AG08396 (cell line): ENCODE data around the gene ITIH3.

Experiments used
- DNase-seq: peaks from one replicate; pipeline ENCODE4 v3.0.0; 2012; ENCODE audit warnings: low spot score, mixed read lengths

ITIH3 gene

GRCh38 chr3:52779837-52780585 lies 14.6 kb upstream of the ITIH3 start:
- DNase-seq = no peak

GRCh38 chr3:52781741-52782140 lies 12.9 kb upstream of the ITIH3 start:
- DNase-seq = no peak

GRCh38 chr3:52782412-52783210 lies 12.0 kb upstream of the ITIH3 start:
- DNase-seq = no peak

- DNase-seq = no peak
Measured at GRCh38 chr3:52783211-52783555, 11.4 kb upstream of the ITIH3 start.

- no peak for DNase-seq
Measured at GRCh38 chr3:52784021-52784621, 10.5 kb upstream of the ITIH3 start.

- no peak for DNase-seq
Measured at GRCh38 chr3:52784931-52785590, 9.5 kb upstream of the ITIH3 start.

- DNase-seq = no peak
Measured at GRCh38 chr3:52786330-52787215, 8.0 kb upstream of the ITIH3 start.

- DNase-seq = no peak
Measured at GRCh38 chr3:52787246-52787645, 7.3 kb upstream of the ITIH3 start.

- DNase-seq = peak; percentile 44
Measured at GRCh38 chr3:52787672-52788625, 6.6 kb upstream of the ITIH3 start.

- DNase-seq = no peak
Measured at GRCh38 chr3:52788890-52789745, 5.5 kb upstream of the ITIH3 start.

GRCh38 chr3:52789746-52790040 lies 4.9 kb upstream of the ITIH3 start:
- no peak for DNase-seq

GRCh38 chr3:52790337-52790736 lies 4.3 kb upstream of the ITIH3 start:
- DNase-seq = no peak

GRCh38 chr3:52790741-52791140 lies 3.9 kb upstream of the ITIH3 start:
- DNase-seq = no peak

- no peak for DNase-seq
Measured at GRCh38 chr3:52791366-52791765, 3.2 kb upstream of the ITIH3 start.

GRCh38 chr3:52791928-52792327 lies 2.7 kb upstream of the ITIH3 start:
- DNase-seq = no peak

GRCh38 chr3:52792413-52792812 lies 2.2 kb upstream of the ITIH3 start:
- DNase-seq = no peak

- peak; percentile 43 for DNase-seq
Measured at GRCh38 chr3:52792961-52793695, 1.5 kb upstream of the ITIH3 start.

GRCh38 chr3:52793702-52794611 lies 639 bp upstream of the ITIH3 start:
- DNase-seq = no peak
